ENCODE results near the gene TMEM200A.

Gene TMEM200A

GRCh38 chr6:130367767-130368166 is 1.9 kb downstream of the TMEM200A start:
- TF ChIP-seq ZNF274 (IDR thresholded peaks at IDR 0.05; ENCODE audit: low read depth, low read length): no peak
- no peak overlapping the region; the same call in 1 of the 2 replicates for H3K4me3 ChIP-seq (ENCODE audit: low read length)

DNA sequence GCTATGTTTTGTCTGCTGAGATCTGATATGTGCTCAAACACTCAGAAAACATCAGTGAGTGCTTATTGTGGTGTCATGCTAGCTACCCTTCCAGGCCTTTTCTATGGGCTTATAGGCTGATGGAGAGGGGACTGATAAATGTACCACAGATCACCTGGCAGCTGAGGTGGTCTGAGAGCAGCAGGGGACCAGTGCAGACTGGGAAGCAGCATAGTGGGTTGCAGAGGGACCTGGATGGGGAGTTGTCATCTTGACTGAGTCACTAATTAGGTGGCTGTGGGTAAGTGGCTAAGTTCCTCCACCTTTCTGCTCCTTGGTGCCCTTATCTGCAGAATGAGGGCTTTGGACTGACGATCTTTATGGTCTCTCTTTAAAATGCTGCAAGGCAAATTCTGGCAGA is 2.8 kb downstream of the TMEM200A start:
- no peak for TF ChIP-seq ZNF274 (IDR thresholded peaks at IDR 0.05; ENCODE audit: low read depth, low read length)
- H3K4me3 ChIP-seq (ENCODE audit: low read length): no peak overlapping the region

- TF ChIP-seq ZNF274 (IDR thresholded peaks at IDR 0.05; ENCODE audit: low read depth, low read length): no peak
- H3K4me3 ChIP-seq (ENCODE audit: low read length): no peak overlapping the region
These were observed 4.0 kb downstream of the TMEM200A start for GRCh38 chr6:130369831-130370230.

DNA sequence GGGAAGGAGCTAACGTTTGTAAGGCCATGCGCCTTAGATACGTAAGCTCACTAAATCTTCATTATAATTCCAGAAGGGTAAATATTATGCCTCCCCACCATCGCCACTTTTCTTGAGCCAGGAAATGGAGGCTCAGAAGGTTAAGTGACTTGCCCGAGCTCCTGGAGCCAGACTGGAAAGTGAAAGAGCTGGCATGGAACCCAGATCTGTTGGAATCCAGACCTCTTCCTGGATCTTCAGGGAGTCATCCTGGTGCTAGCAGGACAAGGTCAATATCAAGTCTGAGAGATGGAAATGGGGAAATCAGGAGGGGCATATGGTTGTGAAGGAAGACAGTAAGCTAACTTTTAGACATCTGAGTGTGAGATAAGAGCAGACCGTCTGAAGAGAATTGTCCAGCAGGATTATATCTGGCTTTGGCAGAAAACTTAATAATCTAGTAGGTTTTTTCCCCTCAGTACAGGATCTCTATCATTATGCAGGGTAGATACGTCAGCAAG is 6.2 kb downstream of the TMEM200A start:
- TF ChIP-seq ZNF274 (IDR thresholded peaks at IDR 0.05; ENCODE audit: low read depth, low read length): no peak
- no peak overlapping the region for H3K4me3 ChIP-seq (ENCODE audit: low read length)

DNA sequence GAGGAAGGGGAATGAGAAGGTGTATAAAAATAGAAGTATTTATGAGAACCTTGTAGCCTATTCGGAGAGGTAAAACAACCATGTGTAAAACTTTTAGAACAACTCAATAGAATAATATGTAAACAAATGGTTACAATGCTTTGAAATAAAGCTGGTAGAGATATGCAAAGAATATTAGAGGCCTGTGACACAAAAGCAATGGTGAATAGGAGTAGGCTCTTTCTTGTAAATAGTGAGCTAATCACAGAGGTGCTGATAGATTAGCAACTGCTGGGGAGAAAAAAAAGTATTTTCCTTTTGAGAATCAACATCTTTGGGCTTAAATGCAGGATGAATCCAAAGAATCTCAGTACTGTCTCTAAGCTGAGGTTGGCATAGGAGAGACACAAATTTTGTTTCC is 7.0 kb downstream of the TMEM200A start:
- H3K4me3 ChIP-seq (ENCODE audit: low read length): no peak overlapping the region
- no peak for TF ChIP-seq ZNF274 (IDR thresholded peaks at IDR 0.05; ENCODE audit: low read depth, low read length)

- no peak for TF ChIP-seq ZNF274 (IDR thresholded peaks at IDR 0.05; ENCODE audit: low read depth, low read length)
- H3K4me3 ChIP-seq (ENCODE audit: low read length): no peak overlapping the region
These were observed 8.2 kb downstream of the TMEM200A start for GRCh38 chr6:130373992-130374391.

DNA sequence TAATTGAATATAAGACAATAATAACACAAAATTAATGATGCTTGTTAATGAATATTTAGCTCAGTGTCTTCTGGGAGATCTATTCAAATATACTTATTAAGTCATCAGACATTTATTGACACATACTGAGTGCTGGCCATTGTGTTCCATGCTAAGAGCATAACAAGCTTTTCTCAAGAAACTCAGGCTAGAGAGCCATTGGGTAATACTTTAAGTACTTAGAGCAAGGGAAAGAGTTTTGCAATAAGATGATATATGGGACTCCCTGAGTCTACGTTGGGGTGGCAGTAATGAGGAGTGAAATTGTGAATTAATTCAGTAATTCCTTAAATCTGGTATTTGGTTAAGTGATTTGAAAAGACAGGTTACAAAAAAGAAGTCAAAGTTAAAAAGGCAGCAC is 11.1 kb downstream of the TMEM200A start:
- TF ChIP-seq ZNF274 (IDR thresholded peaks at IDR 0.05; ENCODE audit: low read depth, low read length): no peak
- no peak overlapping the region for H3K4me3 ChIP-seq (ENCODE audit: low read length)

GRCh38 chr6:130377371-130377770 is 11.6 kb downstream of the TMEM200A start:
- no peak overlapping the region for H3K4me3 ChIP-seq (ENCODE audit: low read length)
- no peak for TF ChIP-seq ZNF274 (IDR thresholded peaks at IDR 0.05; ENCODE audit: low read depth, low read length)

- H3K4me3 ChIP-seq (ENCODE audit: low read length): no peak overlapping the region
- TF ChIP-seq ZNF274 (IDR thresholded peaks at IDR 0.05; ENCODE audit: low read depth, low read length): no peak
These were observed 12.1 kb downstream of the TMEM200A start for GRCh38 chr6:130377915-130378314.

- H3K4me3 ChIP-seq (ENCODE audit: low read length): no peak overlapping the region
- TF ChIP-seq ZNF274 (IDR thresholded peaks at IDR 0.05; ENCODE audit: low read depth, low read length): no peak
These were observed 13.4 kb downstream of the TMEM200A start for GRCh38 chr6:130379223-130379622.

DNA sequence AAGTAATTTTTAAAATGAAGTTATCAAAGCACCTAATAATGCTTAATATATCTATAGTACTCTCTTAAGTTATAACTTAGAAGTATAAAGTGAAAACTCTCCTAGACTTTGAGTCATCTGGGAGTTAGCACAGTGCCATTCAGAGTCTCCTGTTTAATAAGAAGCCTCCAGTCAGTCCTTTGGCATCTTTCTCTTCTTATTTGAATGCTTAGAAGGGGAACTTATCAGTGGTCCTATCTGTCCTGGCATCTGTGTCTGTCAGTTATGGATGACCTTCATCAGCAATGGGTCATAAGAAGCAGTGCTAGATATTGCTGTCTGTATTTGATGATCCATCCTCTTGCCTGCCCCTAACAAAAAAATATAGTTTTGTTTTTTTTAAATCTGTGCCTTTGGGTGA is 15.2 kb downstream of the TMEM200A start:
- TF ChIP-seq ZNF274 (IDR thresholded peaks at IDR 0.05; ENCODE audit: low read depth, low read length): no peak
- H3K4me3 ChIP-seq (ENCODE audit: low read length): no peak overlapping the region

DNA sequence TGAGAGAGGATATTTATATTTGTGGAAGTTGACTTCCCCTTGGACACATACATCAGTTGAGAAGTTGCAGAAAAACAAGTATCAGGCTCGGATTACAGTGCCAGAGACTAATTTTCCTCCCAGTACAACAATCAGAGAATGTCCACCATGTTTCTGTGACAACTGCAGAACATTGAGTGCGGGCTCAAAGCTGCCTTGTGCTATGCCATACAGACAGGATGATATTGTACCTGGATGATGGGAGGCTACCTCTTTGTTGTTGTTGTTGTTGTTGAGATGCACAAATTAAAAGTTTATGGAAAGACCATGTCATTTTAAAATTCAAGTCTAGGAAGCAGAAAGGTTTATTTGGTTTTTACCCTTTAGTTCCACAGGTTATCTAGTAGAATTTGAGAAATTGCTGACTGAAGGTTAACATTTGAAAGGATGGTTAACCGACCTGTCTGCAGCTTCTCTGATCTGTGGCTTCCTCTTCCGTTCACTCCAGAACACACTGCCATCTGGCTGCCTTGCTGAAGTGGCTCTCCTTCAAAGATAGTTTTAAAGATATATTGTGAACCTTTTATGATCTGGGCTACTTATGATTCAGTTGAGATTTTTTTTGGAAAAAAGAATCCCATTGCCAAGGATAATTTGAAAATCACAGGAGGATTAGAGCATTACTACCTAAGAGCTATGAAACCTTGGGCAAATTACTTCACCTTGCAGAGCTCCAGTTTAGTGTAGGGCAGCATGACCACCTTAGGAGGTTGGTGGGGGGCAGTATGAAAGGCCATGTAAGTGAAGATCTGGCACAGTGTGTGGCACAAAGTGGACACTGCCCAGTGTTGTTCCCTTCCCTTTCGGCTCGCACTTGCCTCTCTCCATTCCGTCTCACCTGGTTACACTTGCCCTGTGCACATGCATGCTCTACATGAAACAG is 15.9 kb downstream of the TMEM200A start:
- no peak for TF ChIP-seq ZNF274 (IDR thresholded peaks at IDR 0.05; ENCODE audit: low read depth, low read length)
- H3K4me3 ChIP-seq (ENCODE audit: low read length): no peak overlapping the region

DNA sequence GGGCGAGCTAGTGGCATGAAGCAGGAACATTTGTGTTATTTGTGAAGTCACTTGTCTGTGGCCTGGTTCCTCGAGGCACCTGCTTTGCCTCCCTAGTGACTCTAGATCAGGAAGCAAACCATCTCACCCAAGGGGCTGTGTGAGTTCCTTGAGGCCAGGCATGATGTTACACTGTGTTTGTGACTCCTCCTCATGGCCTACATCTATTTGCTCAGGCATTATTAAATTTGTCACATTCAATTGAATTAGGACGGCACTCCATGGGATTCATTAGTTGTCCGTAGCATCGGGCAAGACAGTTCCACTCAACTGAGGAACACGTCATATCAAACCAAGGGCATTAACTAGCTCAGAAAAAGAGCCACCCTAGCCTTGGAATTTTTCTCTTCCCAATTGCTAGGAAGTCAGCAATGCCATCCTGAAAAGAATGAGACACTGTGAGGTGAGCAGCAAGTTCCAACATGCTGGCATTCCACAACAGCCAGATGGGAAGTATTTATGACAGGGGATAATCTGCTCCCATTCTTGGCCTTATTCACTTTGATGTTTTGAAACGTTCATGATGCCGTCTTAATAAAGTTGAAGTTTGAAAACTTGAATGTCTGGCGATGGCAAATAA is 17.2 kb downstream of the TMEM200A start:
- no peak overlapping the region for H3K4me3 ChIP-seq (ENCODE audit: low read length)
- TF ChIP-seq ZNF274 (IDR thresholded peaks at IDR 0.05; ENCODE audit: low read depth, low read length): no peak

GRCh38 chr6:130385064-130385695 is 19.4 kb downstream of the TMEM200A start:
- no peak overlapping the region for H3K4me3 ChIP-seq (ENCODE audit: low read length)
- no peak for TF ChIP-seq ZNF274 (IDR thresholded peaks at IDR 0.05; ENCODE audit: low read depth, low read length)

- no peak for TF ChIP-seq ZNF274 (IDR thresholded peaks at IDR 0.05; ENCODE audit: low read depth, low read length)
These were observed 23.3 kb downstream of the TMEM200A start for GRCh38 chr6:130389142-130389541.

More at GRCh38 chr6:130389142-130389541, 23.3 kb downstream of the TMEM200A start:
- H3K4me3 ChIP-seq (ENCODE audit: low read length): no peak overlapping the region
